Measurements from ENCODE around the gene INTS7.
"Not testable (repeated sequence)": the region's sequence is repeated elsewhere in the genome, so short reads cannot be mapped to it uniquely, and the experiment has no call there.

INTS7 gene

GRCh38 chr1:212035835-212036605 lies 663 bp upstream of the INTS7 start:
- peak; percentile 82 for DNase-seq

DNA sequence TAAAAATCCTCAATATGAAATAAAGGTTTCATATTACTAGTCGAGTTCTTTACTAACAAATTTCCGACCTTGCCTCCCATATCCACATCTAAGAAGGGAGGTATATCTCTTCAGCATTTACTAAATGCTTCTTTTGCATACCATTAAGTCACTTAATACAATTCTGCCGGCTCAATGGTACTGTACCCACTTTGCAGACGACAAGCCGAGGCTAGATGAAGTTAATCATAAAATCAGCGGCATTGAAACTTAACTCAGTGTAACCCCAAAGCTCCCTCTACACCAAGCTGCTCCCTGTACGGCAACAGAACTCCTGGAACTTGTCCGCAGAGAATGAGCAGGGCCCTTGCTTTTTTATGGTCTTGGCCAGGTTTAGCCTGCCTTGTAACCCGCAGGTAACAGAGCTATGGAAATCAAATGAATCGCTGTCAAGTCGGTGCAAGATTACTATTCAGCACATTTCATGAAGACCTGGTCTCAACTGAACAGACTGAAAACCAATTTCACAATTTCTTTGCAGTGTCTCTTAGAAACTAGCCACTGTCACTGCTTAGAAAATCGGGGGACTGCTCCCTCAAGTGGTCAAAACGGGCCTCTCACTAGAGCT lies 738 bp downstream of the INTS7 start:
- peak; percentile 83 for DNase-seq

DNA sequence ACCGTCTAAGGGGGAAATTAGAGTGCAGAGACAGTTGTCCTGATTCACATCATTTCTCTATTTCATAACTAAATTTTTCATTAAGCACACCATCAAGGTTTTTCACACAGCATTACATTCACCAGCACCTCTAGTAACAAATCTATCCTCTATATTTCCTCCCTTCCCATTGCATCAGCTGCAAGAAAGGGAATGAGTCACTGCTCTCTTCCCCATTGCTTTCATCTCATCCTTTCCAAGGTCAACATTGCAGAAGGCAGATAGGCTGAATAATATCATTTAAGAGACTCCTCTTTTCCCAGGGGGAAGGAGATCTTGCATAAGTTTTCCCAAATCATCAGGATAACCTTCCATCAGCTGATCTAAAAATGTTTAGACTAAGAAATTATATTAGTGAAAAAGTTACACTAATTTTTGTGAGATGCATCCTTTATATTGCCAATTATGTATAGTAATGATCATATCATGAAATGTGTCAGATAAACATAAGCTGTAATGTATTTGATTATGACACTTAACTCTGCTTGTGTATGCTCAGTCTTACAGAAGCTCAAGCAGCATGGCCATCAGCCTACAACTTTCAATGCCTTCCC lies 4.3 kb downstream of the INTS7 start:
- DNase-seq: no peak

- DNase-seq: not testable (repeated sequence)
These were observed 7.6 kb downstream of the INTS7 start for GRCh38 chr1:212027727-212028126.

GRCh38 chr1:212024469-212025149 lies 10.7 kb downstream of the INTS7 start:
- no peak for DNase-seq

GRCh38 chr1:212022908-212023307 lies 12.4 kb downstream of the INTS7 start:
- not testable (repeated sequence) for DNase-seq

- no peak for DNase-seq
These were observed 13.8 kb downstream of the INTS7 start for GRCh38 chr1:212021563-212021962.

DNA sequence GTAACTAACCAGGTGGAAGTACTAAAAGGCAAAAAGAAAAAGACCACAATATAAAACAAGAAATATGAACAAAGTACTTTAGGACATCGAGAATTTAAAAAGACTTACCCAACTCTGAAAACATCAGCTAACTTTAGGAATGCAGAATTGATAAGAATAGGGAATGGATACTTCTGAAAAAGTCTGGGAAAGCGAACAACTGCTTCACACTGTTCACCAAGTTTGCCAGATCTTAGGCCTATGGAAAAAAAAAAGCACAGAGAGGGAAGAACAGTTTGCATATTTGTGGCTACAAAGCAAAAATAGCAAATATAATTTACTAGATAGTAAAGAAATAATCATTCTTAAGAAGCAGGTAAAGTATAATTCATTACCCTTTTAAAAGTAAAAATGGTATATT lies 14.4 kb downstream of the INTS7 start:
- no peak for DNase-seq

GRCh38 chr1:212013672-212014071 lies 21.7 kb downstream of the INTS7 start:
- DNase-seq: no peak

GRCh38 chr1:212012034-212012740 lies 23.2 kb downstream of the INTS7 start:
- DNase-seq: peak; percentile 24

- DNase-seq: no peak
These were observed 25.4 kb downstream of the INTS7 start for GRCh38 chr1:212010004-212010403.

DNA sequence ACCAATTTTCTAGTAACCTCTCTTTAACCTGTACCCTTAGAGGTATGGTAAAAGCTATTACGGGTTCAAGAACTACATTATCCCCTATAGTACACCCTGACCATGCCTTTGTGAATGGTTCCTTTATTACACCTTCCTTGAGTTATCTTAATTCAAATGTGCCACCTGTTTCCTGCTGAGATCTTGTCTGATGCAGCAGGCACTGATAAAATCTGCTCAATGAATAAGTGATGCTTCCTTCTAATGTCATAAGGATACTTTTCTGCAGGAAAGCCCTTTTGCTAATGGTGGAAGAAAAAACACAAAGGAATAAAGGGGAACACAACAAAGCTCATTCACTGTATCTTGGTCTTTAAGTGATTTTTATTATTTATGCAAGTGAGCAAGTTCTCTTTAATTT lies 25.8 kb downstream of the INTS7 start:
- DNase-seq: no peak

DNA sequence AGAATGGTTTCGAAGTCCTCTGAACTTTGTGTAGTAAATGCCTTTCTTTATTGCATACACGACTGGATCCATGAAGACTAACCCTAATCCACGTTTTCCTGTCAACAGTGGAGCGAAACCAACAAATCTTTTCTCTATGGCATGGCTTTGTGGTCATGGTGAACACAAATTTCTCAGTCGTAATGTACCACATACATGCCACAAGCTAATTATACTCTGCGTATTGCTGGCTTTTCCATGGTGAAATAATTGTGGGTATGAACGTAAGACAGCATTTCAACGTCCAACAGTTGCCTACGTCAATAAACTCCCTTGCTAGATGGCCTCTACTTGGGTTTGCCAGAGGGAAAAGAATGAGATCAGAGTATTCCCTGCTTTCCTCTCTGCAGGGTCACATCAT lies 27.5 kb downstream of the INTS7 start:
- no peak for DNase-seq

DNA sequence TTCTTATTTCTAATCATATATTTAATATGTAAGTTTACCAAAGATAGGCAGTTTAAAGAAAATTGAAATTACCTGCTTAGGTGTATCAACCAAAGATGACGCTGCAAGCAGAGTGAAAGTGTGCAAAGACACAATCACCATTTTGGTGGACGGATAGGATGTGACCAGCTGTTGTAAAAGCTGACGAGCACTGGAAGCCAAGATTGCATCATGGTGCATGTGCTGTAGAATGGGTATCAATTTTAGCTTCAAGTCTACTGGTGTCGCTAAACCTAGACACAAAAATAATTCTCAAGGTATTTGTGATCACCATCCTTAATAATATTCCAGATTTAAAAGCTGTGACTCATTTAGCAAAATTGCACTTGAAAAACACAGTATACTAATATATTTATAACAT lies 28.2 kb downstream of the INTS7 start:
- no peak for DNase-seq

DNA sequence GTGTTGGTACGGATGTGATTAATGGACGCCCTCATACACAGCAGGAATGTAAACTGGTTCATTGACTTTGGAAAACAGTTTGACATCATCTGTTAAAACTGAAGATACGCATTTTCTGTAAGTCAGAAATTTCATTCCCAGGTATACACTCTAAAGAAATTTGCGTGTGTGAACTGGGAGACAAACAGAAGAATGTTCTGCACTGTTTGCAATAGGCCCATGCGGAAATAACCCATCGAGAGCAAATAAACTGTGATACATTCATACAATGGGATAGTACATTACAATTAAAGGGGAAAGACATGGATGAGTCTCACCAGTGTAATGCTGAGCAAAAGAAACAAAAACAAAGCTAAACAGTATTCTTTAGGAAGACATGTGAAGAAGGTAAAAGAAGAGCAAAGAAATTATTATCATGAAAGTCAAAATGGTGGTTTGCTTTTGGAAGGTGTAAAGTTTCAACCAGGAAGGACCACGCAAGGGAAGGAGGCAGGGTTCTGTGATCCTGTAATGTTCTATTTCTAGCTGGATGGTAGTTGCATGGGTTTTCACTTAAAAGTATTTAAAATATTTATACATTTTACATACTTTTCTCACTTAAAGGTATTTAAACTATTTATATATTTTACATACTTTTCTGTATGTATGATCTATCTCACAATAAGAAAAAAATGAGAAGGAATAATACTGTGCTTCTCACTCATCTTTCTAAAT lies 30.3 kb downstream of the INTS7 start:
- no peak for DNase-seq

- DNase-seq: no peak
These were observed 32.8 kb downstream of the INTS7 start for GRCh38 chr1:212002536-212002935.

DNA sequence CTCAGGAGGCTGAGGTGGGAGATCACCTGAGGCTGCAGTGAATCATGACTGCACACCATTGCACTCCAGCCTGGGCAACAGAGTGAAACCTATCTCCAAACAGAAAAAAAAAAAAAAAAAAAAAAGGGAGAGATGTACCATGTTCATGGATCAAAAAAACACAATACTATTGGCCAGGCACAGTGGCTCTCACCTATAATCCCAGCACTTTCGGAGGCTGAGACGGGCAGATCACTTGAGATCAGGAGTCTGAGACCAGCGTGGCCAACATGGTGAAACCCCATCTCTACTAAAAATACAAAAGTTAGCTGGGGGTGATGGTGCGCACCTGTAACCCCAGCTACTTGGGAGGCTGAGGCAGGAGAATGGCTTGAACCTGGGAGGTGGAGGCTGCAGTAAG lies 37.9 kb downstream of the INTS7 start:
- not testable (repeated sequence) for DNase-seq

DNA sequence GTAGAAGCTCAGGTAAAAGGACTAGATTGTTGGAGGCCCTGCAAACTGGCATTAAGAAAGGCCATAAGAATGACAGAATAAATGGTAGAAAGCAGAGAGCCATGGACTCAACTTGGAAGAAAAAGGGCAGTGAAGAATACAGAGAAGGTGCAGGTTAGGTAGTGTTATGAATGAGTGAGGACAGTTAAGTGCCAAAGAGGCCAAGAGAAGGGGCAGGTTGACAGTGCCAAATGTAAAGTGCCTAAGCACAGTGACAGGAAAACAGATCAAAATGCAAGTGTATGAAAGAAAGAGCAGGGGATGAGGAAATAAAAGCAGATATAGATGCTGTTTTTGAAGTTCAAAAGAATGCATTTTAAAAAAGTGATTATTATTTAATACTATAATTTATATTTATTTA lies 43.7 kb downstream of the INTS7 start:
- no peak for DNase-seq

GRCh38 chr1:211986628-211987254 lies 48.6 kb downstream of the INTS7 start:
- DNase-seq: no peak

GRCh38 chr1:211985556-211986264 lies 49.6 kb downstream of the INTS7 start:
- no peak for DNase-seq

DNA sequence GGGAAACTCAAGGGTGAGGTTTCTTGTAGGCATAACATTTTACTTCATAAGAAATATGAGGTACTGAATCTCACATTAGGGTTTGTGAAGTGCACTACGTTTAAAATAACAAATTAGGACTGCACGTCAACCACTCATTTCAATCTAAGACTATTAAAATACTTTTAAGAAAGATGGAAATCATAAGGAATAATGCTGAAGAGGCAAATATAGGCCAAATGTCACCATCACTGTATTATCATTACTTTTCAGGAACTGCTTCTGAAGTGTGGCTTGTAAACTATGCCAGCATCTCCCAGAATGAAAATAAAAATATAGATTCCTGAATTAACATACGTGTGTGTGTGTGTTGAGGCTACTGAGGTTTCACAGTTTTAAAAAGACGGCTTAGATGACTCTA lies 56.8 kb downstream of the INTS7 start:
- no peak for DNase-seq

Measured in DMS79 treated with DMSO at 0.1 percent for 48 hours (cell line).